Panc1 (cell line): Measurements from ENCODE around the gene CFAP74.

ENCODE experiments used
- POLR2AphosphoS5 ChIP-seq: IDR thresholded peaks from 2 replicates; pipeline ENCODE4 v1.6.1; 2012; ENCODE audit warnings: mild to moderate bottlenecking, low read depth, low read length, moderate library complexity
- TF ChIP-seq, protein P1 (sequence below): fragments of 450-650 bp; IDR thresholded peaks from 2 replicates; pipeline ENCODE4 v1.5.1; 2017; ENCODE audit warnings: mild to moderate bottlenecking
- TF ChIP-seq, protein P2 (sequence below), 2 experiments: IDR thresholded peaks; 2 replicates each; pipeline ENCODE4 v1.6.1; 2011 to 2012; ENCODE audit warnings: low read depth in 2 of 2, control low read depth in 1 of 2, low read length in 1 of 2, mild to moderate bottlenecking in 1 of 2, moderate library complexity in 1 of 2; ENCODE audit not compliant: insufficient read depth in 1 of 2

DNA sequence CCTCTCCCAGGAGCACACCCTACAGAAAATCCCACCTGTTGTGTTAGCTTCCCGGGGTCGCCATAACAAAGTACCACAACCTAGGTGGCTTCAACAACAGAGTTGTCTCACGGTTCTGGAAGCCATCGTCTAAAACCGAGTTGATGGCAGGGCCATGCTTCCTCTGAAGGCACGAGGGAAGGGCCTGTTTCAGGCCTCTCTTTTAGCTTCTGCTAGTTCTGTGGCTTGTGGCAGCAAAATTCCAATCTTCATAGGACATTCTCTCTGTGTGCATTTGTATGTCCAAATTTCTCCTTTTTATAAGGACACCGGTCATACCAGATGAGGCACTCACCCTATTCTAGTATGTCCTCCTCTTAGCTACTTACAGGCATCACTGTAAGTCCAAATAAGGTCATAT is 3.2 kb downstream of the CFAP74 start:
- TF ChIP-seq, protein P1, sequence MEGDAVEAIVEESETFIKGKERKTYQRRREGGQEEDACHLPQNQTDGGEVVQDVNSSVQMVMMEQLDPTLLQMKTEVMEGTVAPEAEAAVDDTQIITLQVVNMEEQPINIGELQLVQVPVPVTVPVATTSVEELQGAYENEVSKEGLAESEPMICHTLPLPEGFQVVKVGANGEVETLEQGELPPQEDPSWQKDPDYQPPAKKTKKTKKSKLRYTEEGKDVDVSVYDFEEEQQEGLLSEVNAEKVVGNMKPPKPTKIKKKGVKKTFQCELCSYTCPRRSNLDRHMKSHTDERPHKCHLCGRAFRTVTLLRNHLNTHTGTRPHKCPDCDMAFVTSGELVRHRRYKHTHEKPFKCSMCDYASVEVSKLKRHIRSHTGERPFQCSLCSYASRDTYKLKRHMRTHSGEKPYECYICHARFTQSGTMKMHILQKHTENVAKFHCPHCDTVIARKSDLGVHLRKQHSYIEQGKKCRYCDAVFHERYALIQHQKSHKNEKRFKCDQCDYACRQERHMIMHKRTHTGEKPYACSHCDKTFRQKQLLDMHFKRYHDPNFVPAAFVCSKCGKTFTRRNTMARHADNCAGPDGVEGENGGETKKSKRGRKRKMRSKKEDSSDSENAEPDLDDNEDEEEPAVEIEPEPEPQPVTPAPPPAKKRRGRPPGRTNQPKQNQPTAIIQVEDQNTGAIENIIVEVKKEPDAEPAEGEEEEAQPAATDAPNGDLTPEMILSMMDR: no peak
- TF ChIP-seq POLR2AphosphoS5: no peak
- TF ChIP-seq, protein P2, sequence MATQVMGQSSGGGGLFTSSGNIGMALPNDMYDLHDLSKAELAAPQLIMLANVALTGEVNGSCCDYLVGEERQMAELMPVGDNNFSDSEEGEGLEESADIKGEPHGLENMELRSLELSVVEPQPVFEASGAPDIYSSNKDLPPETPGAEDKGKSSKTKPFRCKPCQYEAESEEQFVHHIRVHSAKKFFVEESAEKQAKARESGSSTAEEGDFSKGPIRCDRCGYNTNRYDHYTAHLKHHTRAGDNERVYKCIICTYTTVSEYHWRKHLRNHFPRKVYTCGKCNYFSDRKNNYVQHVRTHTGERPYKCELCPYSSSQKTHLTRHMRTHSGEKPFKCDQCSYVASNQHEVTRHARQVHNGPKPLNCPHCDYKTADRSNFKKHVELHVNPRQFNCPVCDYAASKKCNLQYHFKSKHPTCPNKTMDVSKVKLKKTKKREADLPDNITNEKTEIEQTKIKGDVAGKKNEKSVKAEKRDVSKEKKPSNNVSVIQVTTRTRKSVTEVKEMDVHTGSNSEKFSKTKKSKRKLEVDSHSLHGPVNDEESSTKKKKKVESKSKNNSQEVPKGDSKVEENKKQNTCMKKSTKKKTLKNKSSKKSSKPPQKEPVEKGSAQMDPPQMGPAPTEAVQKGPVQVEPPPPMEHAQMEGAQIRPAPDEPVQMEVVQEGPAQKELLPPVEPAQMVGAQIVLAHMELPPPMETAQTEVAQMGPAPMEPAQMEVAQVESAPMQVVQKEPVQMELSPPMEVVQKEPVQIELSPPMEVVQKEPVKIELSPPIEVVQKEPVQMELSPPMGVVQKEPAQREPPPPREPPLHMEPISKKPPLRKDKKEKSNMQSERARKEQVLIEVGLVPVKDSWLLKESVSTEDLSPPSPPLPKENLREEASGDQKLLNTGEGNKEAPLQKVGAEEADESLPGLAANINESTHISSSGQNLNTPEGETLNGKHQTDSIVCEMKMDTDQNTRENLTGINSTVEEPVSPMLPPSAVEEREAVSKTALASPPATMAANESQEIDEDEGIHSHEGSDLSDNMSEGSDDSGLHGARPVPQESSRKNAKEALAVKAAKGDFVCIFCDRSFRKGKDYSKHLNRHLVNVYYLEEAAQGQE (IDR thresholded peaks at IDR 0.05; ENCODE audit: insufficient read depth in 1 of 2, low read depth in 2 of 2, low read length in 1 of 2): no peak
